ENCODE measurements around the gene OXA1L. TPM values are rescaled to one million over a fixed set of nuclear protein-coding genes. Genes with fewer than 3 reads are reported as not detected.

Gene OXA1L
- polyA plus RNA-seq, 1 donor from 2014 or later = 60.7 TPM

GRCh38 chr14:22780941-22781300 lies 14.4 kb downstream of the OXA1L start:
- no peak for TF ChIP-seq SMC3 (conservative IDR thresholded peaks at IDR 0.05; ENCODE audit: poor library complexity)
- no peak for TF ChIP-seq EZH2 (IDR thresholded peaks at IDR 0.05; ENCODE audit: borderline replicate concordance, insufficient read depth, low read length, poor library complexity, severe bottlenecking)
- TF ChIP-seq MXI1 (conservative IDR thresholded peaks at IDR 0.05; ENCODE audit: poor library complexity, severe bottlenecking) = no peak
- no peak for TF ChIP-seq CTCF (IDR thresholded peaks at IDR 0.05; ENCODE audit: poor library complexity, severe bottlenecking)
- TF ChIP-seq EP300 (conservative IDR thresholded peaks at IDR 0.05; ENCODE audit: poor library complexity, severe bottlenecking) = no peak
- no peak for TF ChIP-seq POLR2AphosphoS5 (IDR thresholded peaks at IDR 0.05)
- no peak for TF ChIP-seq RAD21 (conservative IDR thresholded peaks at IDR 0.05)
- TF ChIP-seq REST (IDR thresholded peaks at IDR 0.05; ENCODE audit: borderline replicate concordance) = no peak
- TF ChIP-seq TAF1 (IDR thresholded peaks at IDR 0.05; ENCODE audit: low read depth) = no peak
- H3K9ac ChIP-seq (ENCODE audit: low read length) = no peak overlapping the region

DNA sequence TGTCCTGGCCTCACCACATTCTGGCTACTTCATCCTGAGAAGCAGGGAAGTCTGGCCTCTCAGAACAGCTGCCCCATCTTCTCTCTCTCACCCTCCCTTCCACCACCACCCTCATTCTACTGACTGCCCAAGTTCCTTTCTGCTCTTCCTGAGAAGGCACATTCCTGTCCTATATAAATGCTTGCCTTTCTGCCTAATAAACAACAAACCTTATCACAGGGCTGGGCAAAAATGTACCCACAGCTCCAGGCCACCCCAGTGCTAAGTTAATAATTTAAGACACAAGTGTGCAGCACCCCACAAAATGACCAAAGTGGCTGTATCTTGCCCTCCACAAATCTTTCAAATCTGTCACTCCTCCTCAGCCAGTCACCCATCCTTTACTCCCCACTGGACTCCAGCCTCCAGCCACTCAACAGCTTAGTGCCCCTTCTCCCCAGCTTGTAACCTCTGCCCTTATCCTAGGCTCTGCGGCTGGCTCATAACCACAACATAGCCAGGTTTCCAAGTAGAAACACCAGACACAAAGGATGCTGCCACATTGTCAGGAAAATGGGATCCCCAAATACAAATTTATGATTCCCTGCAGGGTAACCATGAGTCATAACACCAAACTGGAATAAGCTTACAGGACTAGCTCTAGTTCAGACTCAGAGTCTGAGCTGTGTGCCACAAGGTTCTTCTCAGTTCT lies 15.0 kb downstream of the OXA1L start:
- no peaks in the 10 kb centered on the region for H3K27me3 ChIP-seq (ENCODE audit: insufficient read depth, low read depth, low read length)
- no peak overlapping the region for H3K27ac ChIP-seq (ENCODE audit: low read length)
- no peaks in the 10 kb centered on the region for H3K9me3 ChIP-seq (ENCODE audit: low read length)
- H3K9ac ChIP-seq (ENCODE audit: low read length) = no peak overlapping the region
- no peaks in the 10 kb centered on the region for H3K79me2 ChIP-seq (replicated peaks; ENCODE audit: insufficient read depth, low read length)
- H4K20me1 ChIP-seq (ENCODE audit: insufficient read depth) = no peaks in the 10 kb centered on the region
- H3K36me3 ChIP-seq (ENCODE audit: insufficient read depth, low read length) = no peaks in the 10 kb centered on the region
- H3K4me3 ChIP-seq (ENCODE audit: low read length) = no peak overlapping the region
- no peak for TF ChIP-seq CTCF (IDR thresholded peaks at IDR 0.05; ENCODE audit: poor library complexity, severe bottlenecking)
- TF ChIP-seq EZH2 (IDR thresholded peaks at IDR 0.05; ENCODE audit: borderline replicate concordance, insufficient read depth, low read length, poor library complexity, severe bottlenecking) = no peak
- TF ChIP-seq SMC3 (conservative IDR thresholded peaks at IDR 0.05; ENCODE audit: poor library complexity) = no peak
- TF ChIP-seq REST (IDR thresholded peaks at IDR 0.05; ENCODE audit: borderline replicate concordance) = no peak
- TF ChIP-seq EP300 (conservative IDR thresholded peaks at IDR 0.05; ENCODE audit: poor library complexity, severe bottlenecking) = no peak
- no peak for TF ChIP-seq MXI1 (conservative IDR thresholded peaks at IDR 0.05; ENCODE audit: poor library complexity, severe bottlenecking)
- H3K4me2 ChIP-seq (ENCODE audit: low read length) = no peak overlapping the region
- H3K9me2 ChIP-seq (ENCODE audit: insufficient read depth, low read length) = no peaks in the 10 kb centered on the region
- H2AFZ ChIP-seq (ENCODE audit: low read depth, low read length) = no peak overlapping the region
- H3F3A ChIP-seq (ENCODE audit: insufficient read depth, low read length, poor library complexity, severe bottlenecking) = no peaks in the 10 kb centered on the region

More at GRCh38 chr14:22780941-22781300, 14.4 kb downstream of the OXA1L start:
- Histone ChIP-seq H2AFZ (ENCODE audit: low read depth, low read length) (no peak overlapping the region), H3K79me2 (replicated peaks; ENCODE audit: insufficient read depth, low read length) (no peaks in the 10 kb centered on the region), H3K27me3 (ENCODE audit: insufficient read depth, low read depth, low read length) (no peaks in the 10 kb centered on the region), H3K36me3 (ENCODE audit: insufficient read depth, low read length) (no peaks in the 10 kb centered on the region), H3K27ac (ENCODE audit: low read length) (no peak overlapping the region), H3F3A (ENCODE audit: insufficient read depth, low read length, poor library complexity, severe bottlenecking) (no peaks in the 10 kb centered on the region), H3K4me2 (ENCODE audit: low read length) (no peak overlapping the region), H3K4me3 (ENCODE audit: low read length) (no peak overlapping the region), H3K9me3 (ENCODE audit: low read length) (no peaks in the 10 kb centered on the region), H3K9me2 (ENCODE audit: insufficient read depth, low read length) (no peaks in the 10 kb centered on the region), H4K20me1 (ENCODE audit: insufficient read depth) (no peaks in the 10 kb centered on the region)
